WTC11 (cell line): ENCODE results near the gene FNDC11. TPM values are rescaled to one million over a fixed set of nuclear protein-coding genes. Genes with fewer than 3 reads are reported as not detected.
A peak's percentile ranks its signal among the peaks of the same experiment; 100 is the strongest.

Source experiments
- ATAC-seq: fragments of 200-7000 bp; cut with Tn5 transposase; 2 replicates; pipeline ENCODE4 v1.10.0; 2021; ENCODE audit warnings: mild to moderate bottlenecking, moderate library complexity
- CTCF ChIA-PET: fragments of 300-600 bp; sonication (Branson Sonifier 250); formaldehyde crosslinking; loops from one replicate; lab custom pipeline; 2021; ENCODE audit warnings: antibody characterized with exemption; lab: Charles Lee
- POLR2A ChIA-PET: fragments of 350-600 bp; sonication (Branson Sonifier 250); formaldehyde crosslinking; loops from one replicate; lab custom pipeline; 2021; ENCODE audit warnings: antibody characterized with exemption; lab: Charles Lee
- DNase-seq: peaks from one replicate; pipeline ENCODE4 v3.0.0; 2021; ENCODE audit warnings: low spot score
- H3K27ac Mint-ChIP-seq: 2 replicates; pipeline ENCODE4 v1.8.0; 2021; ENCODE audit warnings: mixed read lengths
- H3K27me3 Mint-ChIP-seq: 2 replicates; pipeline ENCODE4 v1.8.0; 2021; ENCODE audit warnings: low read depth, mild to moderate bottlenecking, moderate library complexity, mixed read lengths
- H3K36me3 Mint-ChIP-seq: 2 replicates; pipeline ENCODE4 v1.8.0; 2021; ENCODE audit warnings: mixed read lengths
- H3K4me1 Mint-ChIP-seq: 2 replicates; pipeline ENCODE4 v1.8.0; 2022; ENCODE audit warnings: mixed read lengths
- H3K4me3 Mint-ChIP-seq: 2 replicates; pipeline ENCODE4 v1.8.0; 2021; ENCODE audit warnings: mild to moderate bottlenecking, moderate library complexity, mixed read lengths
- H3K9me3 Mint-ChIP-seq: 2 replicates; pipeline ENCODE4 v1.8.0; 2021; ENCODE audit warnings: mixed read lengths
- E2F1 ChIP-seq: sonication (generic); formaldehyde crosslinking; IDR thresholded peaks from 2 replicates; pipeline ENCODE4 v1.8.0; 2022; ENCODE audit warnings: mild to moderate bottlenecking, missing genetic modification reagents
- EMX1 ChIP-seq: fragments of 250-450 bp; sonication (Bioruptor Pico); IDR thresholded peaks from 2 replicates; pipeline ENCODE4 v1.8.0; 2021; ENCODE audit warnings: mild to moderate bottlenecking
- ESRRA ChIP-seq: sonication (generic); formaldehyde crosslinking; IDR thresholded peaks from 2 replicates; pipeline ENCODE4 v1.8.1; 2022; ENCODE audit warnings: mild to moderate bottlenecking, missing genetic modification reagents, borderline replicate concordance
- ETV6 ChIP-seq: sonication (generic); formaldehyde crosslinking; IDR thresholded peaks from 2 replicates; pipeline ENCODE4 v1.8.1; 2022; ENCODE audit warnings: mild to moderate bottlenecking, missing genetic modification reagents
- GABPB1 ChIP-seq: sonication (generic); formaldehyde crosslinking; IDR thresholded peaks from 2 replicates; pipeline ENCODE4 v1.8.1; 2023; ENCODE audit warnings: mild to moderate bottlenecking, missing genetic modification reagents
- IRF2 ChIP-seq: sonication (generic); formaldehyde crosslinking; IDR thresholded peaks from 2 replicates; pipeline ENCODE4 v1.8.0; 2022; ENCODE audit warnings: low read depth, missing genetic modification reagents, borderline replicate concordance
- JAZF1 ChIP-seq: fragments of 250-450 bp; sonication (Bioruptor Pico); IDR thresholded peaks from 2 replicates; pipeline ENCODE4 v1.9.0; 2021; ENCODE audit warnings: moderate library complexity, mild to moderate bottlenecking, inconsistent platforms
- KAT7 ChIP-seq: sonication (generic); formaldehyde crosslinking; IDR thresholded peaks from 2 replicates; pipeline ENCODE4 v1.8.1; 2023; ENCODE audit warnings: missing genetic modification reagents, mild to moderate bottlenecking, borderline replicate concordance
- MLX ChIP-seq: sonication (generic); formaldehyde crosslinking; IDR thresholded peaks from 2 replicates; pipeline ENCODE4 v1.8.1; 2023; ENCODE audit warnings: mild to moderate bottlenecking, missing genetic modification reagents, moderate library complexity
- NR1H2 ChIP-seq: sonication (generic); formaldehyde crosslinking; IDR thresholded peaks from 2 replicates; pipeline ENCODE4 v1.9.0; 2021; ENCODE audit warnings: mild to moderate bottlenecking, moderate library complexity, missing genetic modification reagents
- SP1 ChIP-seq: sonication (generic); formaldehyde crosslinking; conservative IDR thresholded peaks from 2 replicates; pipeline ENCODE4 v1.8.1; 2022; ENCODE audit warnings: missing genetic modification reagents
- TEAD1 ChIP-seq: sonication (generic); formaldehyde crosslinking; IDR thresholded peaks from 2 replicates; pipeline ENCODE4 v1.8.0; 2022; ENCODE audit warnings: mild to moderate bottlenecking, missing genetic modification reagents
- TP53 ChIP-seq: sonication (generic); formaldehyde crosslinking; IDR thresholded peaks from 2 replicates; pipeline ENCODE4 v1.8.1; 2023; ENCODE audit warnings: mild to moderate bottlenecking, missing genetic modification reagents
- USF1 ChIP-seq: sonication (generic); formaldehyde crosslinking; IDR thresholded peaks from 2 replicates; pipeline ENCODE4 v1.8.0; 2022; ENCODE audit warnings: mild to moderate bottlenecking, missing genetic modification reagents
- ZNF263 ChIP-seq: sonication (generic); formaldehyde crosslinking; IDR thresholded peaks from 2 replicates; pipeline ENCODE4 v1.8.1; 2022; ENCODE audit warnings: low read depth, mild to moderate bottlenecking, moderate library complexity, missing genetic modification reagents
- ZNF416 ChIP-seq: fragments of 250-450 bp; sonication (Bioruptor Pico); IDR thresholded peaks from 2 replicates; pipeline ENCODE4 v1.9.0; 2021; ENCODE audit warnings: mild to moderate bottlenecking, inconsistent platforms
- total RNA-seq: library from RNA; stranded (reverse); gene quantifications from 3 replicates; pipeline ENCODE4 v1.2.3, GENCODE V29; 2021
- TF ChIP-seq, protein P1 (sequence below): sonication (generic); formaldehyde crosslinking; IDR thresholded peaks from 2 replicates; pipeline ENCODE4 v1.8.0; 2023; ENCODE audit warnings: mild to moderate bottlenecking, missing genetic modification reagents
- TF ChIP-seq, protein P2 (sequence below): sonication (generic); formaldehyde crosslinking; IDR thresholded peaks from 2 replicates; pipeline ENCODE4 v1.8.1; 2022; ENCODE audit warnings: low read depth, missing genetic modification reagents, borderline replicate concordance
- TF ChIP-seq, protein P3 (sequence below): sonication (generic); formaldehyde crosslinking; conservative IDR thresholded peaks from 2 replicates; pipeline ENCODE4 v1.8.1; 2023; ENCODE audit warnings: mild to moderate bottlenecking, low read depth, missing genetic modification reagents, moderate library complexity
- TF ChIP-seq, protein P4 (sequence below): fragments of 250-450 bp; sonication (Bioruptor Pico); conservative IDR thresholded peaks from 2 replicates; pipeline ENCODE4 v1.9.0; 2021; ENCODE audit warnings: mild to moderate bottlenecking
- TF ChIP-seq, protein P5 (sequence below): sonication (generic); formaldehyde crosslinking; IDR thresholded peaks from 2 replicates; pipeline ENCODE4 v1.8.1; 2023; ENCODE audit warnings: mild to moderate bottlenecking, missing genetic modification reagents

The FNDC11 gene
- total RNA-seq, 1 experiment from 2014 or later = 3.8 TPM

DNA sequence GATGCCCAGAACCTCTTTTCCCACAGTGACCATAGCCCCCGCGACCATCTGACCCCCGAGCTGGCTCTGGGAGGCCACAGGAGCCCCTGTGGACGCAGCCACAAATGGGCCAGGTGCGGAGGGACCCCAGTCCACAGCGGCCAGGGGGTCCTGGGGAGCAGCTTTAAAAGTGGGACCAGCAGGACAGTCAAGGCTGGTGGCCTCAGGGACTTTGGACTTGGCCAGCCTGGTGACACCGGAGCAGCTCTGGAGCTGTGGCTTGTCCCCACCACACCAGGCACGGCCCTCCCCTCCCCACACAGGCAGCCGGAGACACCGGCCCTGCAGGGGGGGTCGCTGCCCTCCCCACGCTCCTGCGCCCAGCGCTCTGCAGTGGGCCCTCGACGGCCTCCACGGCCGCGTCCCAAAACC lies 3.5 kb downstream of the FNDC11 start (continued):
- TF ChIP-seq, protein P1, sequence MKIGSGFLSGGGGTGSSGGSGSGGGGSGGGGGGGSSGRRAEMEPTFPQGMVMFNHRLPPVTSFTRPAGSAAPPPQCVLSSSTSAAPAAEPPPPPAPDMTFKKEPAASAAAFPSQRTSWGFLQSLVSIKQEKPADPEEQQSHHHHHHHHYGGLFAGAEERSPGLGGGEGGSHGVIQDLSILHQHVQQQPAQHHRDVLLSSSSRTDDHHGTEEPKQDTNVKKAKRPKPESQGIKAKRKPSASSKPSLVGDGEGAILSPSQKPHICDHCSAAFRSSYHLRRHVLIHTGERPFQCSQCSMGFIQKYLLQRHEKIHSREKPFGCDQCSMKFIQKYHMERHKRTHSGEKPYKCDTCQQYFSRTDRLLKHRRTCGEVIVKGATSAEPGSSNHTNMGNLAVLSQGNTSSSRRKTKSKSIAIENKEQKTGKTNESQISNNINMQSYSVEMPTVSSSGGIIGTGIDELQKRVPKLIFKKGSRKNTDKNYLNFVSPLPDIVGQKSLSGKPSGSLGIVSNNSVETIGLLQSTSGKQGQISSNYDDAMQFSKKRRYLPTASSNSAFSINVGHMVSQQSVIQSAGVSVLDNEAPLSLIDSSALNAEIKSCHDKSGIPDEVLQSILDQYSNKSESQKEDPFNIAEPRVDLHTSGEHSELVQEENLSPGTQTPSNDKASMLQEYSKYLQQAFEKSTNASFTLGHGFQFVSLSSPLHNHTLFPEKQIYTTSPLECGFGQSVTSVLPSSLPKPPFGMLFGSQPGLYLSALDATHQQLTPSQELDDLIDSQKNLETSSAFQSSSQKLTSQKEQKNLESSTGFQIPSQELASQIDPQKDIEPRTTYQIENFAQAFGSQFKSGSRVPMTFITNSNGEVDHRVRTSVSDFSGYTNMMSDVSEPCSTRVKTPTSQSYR (CRISPR knock-in tag) = no peak

- peaks cover 3% of the 10 kb centered on the region for H3K36me3 Mint-ChIP-seq
- ATAC-seq (peak; percentile 15; the same call in 1 of the 2 replicates), DNase-seq (peak; percentile 42)
- ChIA-PET POLR2A (no interaction called here), CTCF (interaction anchor here (0.6 kb wide), 1 partner anchor 717 kb away, joined by 3 read pairs; no protein-coding TSS in a partner anchor)
- H3K27ac Mint-ChIP-seq = no peak overlapping the region
- no peak overlapping the region for H3K4me3 Mint-ChIP-seq
- H3K27me3 Mint-ChIP-seq = no peaks in the 10 kb centered on the region
- H3K4me1 Mint-ChIP-seq = peaks cover 3% of the 10 kb centered on the region; the same call in 1 of the 2 replicates
- H3K9me3 Mint-ChIP-seq = no peaks in the 10 kb centered on the region
- TF ChIP-seq EMX1 (CRISPR knock-in tag) = no peak
- TF ChIP-seq E2F1 = no peak
- TF ChIP-seq SP1 (CRISPR knock-in tag) = no peak
- TF ChIP-seq TP53 (CRISPR knock-in tag) = no peak
- TF ChIP-seq KAT7 (CRISPR knock-in tag) = no peak
- no peak for TF ChIP-seq TEAD1
- TF ChIP-seq, protein P2, sequence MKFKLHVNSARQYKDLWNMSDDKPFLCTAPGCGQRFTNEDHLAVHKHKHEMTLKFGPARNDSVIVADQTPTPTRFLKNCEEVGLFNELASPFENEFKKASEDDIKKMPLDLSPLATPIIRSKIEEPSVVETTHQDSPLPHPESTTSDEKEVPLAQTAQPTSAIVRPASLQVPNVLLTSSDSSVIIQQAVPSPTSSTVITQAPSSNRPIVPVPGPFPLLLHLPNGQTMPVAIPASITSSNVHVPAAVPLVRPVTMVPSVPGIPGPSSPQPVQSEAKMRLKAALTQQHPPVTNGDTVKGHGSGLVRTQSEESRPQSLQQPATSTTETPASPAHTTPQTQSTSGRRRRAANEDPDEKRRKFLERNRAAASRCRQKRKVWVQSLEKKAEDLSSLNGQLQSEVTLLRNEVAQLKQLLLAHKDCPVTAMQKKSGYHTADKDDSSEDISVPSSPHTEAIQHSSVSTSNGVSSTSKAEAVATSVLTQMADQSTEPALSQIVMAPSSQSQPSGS (CRISPR knock-in tag) = no peak
- TF ChIP-seq ESRRA (CRISPR knock-in tag) = no peak
- TF ChIP-seq NR1H2 (CRISPR knock-in tag) = no peak
- TF ChIP-seq, protein P3, sequence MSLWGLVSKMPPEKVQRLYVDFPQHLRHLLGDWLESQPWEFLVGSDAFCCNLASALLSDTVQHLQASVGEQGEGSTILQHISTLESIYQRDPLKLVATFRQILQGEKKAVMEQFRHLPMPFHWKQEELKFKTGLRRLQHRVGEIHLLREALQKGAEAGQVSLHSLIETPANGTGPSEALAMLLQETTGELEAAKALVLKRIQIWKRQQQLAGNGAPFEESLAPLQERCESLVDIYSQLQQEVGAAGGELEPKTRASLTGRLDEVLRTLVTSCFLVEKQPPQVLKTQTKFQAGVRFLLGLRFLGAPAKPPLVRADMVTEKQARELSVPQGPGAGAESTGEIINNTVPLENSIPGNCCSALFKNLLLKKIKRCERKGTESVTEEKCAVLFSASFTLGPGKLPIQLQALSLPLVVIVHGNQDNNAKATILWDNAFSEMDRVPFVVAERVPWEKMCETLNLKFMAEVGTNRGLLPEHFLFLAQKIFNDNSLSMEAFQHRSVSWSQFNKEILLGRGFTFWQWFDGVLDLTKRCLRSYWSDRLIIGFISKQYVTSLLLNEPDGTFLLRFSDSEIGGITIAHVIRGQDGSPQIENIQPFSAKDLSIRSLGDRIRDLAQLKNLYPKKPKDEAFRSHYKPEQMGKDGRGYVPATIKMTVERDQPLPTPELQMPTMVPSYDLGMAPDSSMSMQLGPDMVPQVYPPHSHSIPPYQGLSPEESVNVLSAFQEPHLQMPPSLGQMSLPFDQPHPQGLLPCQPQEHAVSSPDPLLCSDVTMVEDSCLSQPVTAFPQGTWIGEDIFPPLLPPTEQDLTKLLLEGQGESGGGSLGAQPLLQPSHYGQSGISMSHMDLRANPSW (CRISPR knock-in tag) = no peak
- TF ChIP-seq ZNF263 = no peak
- TF ChIP-seq ETV6 = no peak
- TF ChIP-seq GABPB1 (CRISPR knock-in tag) = no peak
- no peak for TF ChIP-seq IRF2 (CRISPR knock-in tag)
- TF ChIP-seq, protein P4, sequence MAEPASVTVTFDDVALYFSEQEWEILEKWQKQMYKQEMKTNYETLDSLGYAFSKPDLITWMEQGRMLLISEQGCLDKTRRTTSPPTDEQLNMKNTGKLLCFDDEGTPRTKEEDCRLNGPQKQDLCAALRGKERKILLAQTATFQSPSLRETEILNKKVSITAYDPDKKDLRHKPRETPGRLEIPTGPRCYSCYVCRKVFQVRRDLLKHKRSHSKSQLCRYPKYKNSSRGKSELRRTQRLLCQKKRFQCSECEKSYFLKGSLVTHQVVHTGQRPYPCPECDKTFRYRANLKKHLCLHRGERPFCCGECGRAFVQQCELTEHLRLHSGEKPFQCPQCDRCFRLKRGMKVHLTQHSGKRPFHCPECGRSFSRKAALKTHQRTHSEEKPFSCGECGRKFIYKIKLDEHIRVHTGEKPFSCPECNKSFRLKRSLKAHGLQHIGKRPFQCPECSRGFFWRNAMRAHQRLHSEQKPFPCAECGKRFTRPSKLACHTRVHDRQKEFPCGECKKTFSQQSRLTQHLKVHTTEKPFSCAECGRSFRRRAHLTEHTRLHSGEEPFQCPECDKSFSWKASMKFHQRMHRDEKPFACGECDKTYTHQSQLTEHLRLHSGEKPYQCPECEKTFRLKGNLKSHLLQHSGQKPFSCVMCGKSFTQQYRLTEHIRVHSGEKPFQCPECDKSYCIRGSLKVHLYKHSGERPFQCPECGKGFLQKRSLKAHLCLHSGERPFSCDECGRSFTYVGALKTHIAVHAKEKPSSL (CRISPR knock-in tag) = no peak
- no peak for TF ChIP-seq USF1
- TF ChIP-seq JAZF1 = no peak
- TF ChIP-seq MLX = no peak
- TF ChIP-seq, protein P5, sequence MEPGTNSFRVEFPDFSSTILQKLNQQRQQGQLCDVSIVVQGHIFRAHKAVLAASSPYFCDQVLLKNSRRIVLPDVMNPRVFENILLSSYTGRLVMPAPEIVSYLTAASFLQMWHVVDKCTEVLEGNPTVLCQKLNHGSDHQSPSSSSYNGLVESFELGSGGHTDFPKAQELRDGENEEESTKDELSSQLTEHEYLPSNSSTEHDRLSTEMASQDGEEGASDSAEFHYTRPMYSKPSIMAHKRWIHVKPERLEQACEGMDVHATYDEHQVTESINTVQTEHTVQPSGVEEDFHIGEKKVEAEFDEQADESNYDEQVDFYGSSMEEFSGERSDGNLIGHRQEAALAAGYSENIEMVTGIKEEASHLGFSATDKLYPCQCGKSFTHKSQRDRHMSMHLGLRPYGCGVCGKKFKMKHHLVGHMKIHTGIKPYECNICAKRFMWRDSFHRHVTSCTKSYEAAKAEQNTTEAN (CRISPR knock-in tag) = no peak
- no peak for TF ChIP-seq ZNF416
Observed at GRCh38 chr20:63558804-63559484, 5.0 kb downstream of the FNDC11 start.
